Bladder microvascular endothelial cell (primary cell): Measurements from ENCODE around the gene SLIRP. TPM values are rescaled to one million over a fixed set of nuclear protein-coding genes. Genes with fewer than 3 reads are reported as not detected.

Source experiments
- total RNA-seq: library from RNA; depleted of rRNA; stranded (reverse); fragments of >200 nt; gene quantifications from 2 replicates; pipeline ENCODE4 v1.2.3, GENCODE V29; 2014

Gene SLIRP
- total RNA-seq = 119 and 132 TPM in 2 replicates

DNA sequence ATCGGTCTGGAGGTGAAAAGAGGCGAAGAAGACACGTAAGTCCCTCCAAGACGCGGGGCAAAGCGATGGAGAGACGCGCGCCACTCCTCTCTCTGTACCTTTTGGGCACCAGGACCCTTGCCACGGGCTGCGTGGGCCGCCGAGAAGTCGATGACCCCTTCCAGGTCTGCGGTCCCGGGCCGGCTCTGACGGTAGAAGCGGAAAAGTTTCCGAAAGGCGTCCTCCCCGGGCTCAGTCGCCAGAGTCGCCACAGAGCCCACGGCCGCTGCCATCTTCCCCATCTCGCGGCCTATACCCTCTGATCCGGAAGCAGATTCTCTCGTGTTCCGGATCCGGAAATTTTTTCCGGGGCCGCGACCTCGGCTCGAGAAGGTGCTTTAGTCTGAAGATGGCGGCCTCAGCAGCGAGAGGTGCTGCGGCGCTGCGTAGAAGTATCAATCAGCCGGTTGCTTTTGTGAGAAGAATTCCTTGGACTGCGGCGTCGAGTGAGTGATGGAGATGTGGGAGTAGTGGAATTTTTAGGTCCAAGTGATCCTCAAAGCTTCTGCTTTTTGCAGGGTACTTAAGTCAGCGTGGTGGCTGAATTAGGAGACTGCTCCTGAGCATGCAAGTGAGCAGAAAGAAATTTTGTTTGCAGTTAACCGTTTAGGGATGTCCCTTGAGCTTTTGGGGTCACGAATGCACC lies at the start of gene SLIRP, which contains the start of gene ALKBH1:
Gene SLIRP (plus strand): TSS at position 380 of the 685 bp plus-strand sequence. CDS start 9 bp downstream, at position 389.
Gene ALKBH1 (minus strand): TSS at position 300 of the 685 bp plus-strand sequence. CDS start 19 bp downstream, at position 281.

DNA sequence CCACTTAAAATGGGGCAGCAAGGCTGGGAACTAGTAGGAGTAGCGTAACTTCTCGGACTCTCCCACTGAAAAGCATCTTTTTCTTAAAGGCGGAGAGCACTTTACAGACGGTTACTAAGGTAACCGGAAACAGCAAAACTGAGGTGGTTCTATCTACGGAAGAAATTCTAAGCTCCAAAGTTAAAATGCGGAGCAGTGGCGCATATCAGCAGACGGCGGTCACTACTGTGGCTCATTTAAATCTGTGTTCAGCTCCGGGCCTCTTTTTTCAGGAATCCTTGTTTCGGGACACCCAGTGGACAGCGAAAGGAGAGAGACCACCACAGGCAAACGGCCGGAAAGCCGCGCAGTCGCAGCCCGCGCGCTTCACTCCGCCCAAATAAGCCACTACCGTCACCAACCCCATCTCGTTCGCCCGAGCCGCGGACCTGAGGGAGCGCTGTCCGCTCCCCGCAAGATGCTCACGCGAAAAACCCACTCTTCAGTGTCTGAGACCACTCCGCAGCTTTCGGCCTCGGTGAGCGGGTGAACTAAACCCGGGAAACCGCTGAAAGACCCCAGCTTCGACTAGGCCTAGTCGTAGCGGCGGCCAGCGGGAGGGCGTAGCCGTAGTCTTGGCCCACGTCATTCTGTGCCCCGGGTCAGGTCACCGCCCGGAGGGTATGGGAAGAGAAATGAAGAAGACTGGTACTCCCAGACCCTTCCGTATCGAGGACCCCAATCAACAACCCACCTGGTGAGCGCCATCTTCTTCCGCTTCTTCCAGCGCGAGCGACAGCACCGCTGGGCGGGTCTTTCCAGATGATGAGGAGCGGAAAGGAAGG lies 52.7 kb downstream of the SLIRP start, which contains the start of gene SNW1:
Gene SNW1 (minus strand): TSS at position 776 of the 824 bp plus-strand sequence. CDS start 29 bp downstream, at position 747.

Other genes starting within 250 kb of the SLIRP start
- 0.06 TPM in 1 of 2 replicates, not detected in the other for gene ISM2, start 209.3 kb upstream of the SLIRP start, total RNA-seq
- gene SPTLC2, start 91.5 kb upstream of the SLIRP start, total RNA-seq = 55.7 and 92.6 TPM in 2 replicates
- 7.0 and 8.9 TPM in 2 replicates for gene ALKBH1, start 80 bp upstream of the SLIRP start, total RNA-seq
- gene SNW1, start 53.1 kb downstream of the SLIRP start, total RNA-seq = 42.3 and 50.5 TPM in 2 replicates
- 1.3 and 4.0 TPM in 2 replicates for gene ADCK1, start 92.0 kb downstream of the SLIRP start, total RNA-seq